ENCODE measurements around the gene TSSK6.

- TF ChIP-seq CTCF (conservative IDR thresholded peaks at IDR 0.05; ENCODE audit: low read depth, low read length), result no peak
- no peak for TF ChIP-seq EZH2 (IDR thresholded peaks at IDR 0.05; ENCODE audit: low read length, unreplicated experiment)
- TF ChIP-seq EZH2phosphoT487 (IDR thresholded peaks at IDR 0.05; ENCODE audit: borderline replicate concordance, low read length), result no peak
Observed at GRCh38 chr19:19537075-19538048, 22.0 kb upstream of the TSSK6 start.

Data from PC-3 (cell line).